ENCODE measurements around the gene FAM111A. TPM values are rescaled to one million over a fixed set of nuclear protein-coding genes. Genes with fewer than 3 reads are reported as not detected.

Gene FAM111A
- total RNA-seq, 1 donor from 2014 or later, result 13.1 TPM

DNA sequence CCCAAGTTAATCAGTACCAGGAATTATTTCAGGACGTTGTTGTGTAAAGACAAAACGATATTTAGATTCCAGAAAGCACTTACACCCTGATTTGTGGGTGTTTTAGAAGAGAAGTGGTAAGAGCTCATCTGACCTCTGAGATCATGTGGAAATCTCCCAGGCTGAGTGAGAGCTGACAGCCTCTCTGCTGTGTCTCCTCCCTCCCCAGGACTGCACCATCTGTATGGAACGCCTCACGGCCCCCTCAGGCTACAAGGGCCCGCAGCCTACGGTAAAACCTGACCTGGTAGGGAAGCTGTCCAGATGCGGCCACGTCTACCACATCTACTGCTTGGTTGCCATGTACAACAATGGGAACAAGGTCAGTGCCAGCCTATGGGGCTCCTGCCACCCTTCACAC lies 49.2 kb downstream of the FAM111A start:
- peaks cover 50% of the 10 kb centered on the region for H3K36me3 Mint-ChIP-seq (ENCODE audit: low read depth, unreplicated experiment)
- H3K4me3 Mint-ChIP-seq (ENCODE audit: unreplicated experiment), result no peak overlapping the region
- Histone ChIP-seq H4K20me1 (ENCODE audit: insufficient read depth, low read length) (no peaks in the 10 kb centered on the region), H3K9me3 (ENCODE audit: insufficient read depth, low read depth, low read length) (no peaks in the 10 kb centered on the region), H3K79me2 (ENCODE audit: insufficient read depth, low read length) (no peaks in the 10 kb centered on the region), H3K9ac (ENCODE audit: low read length) (no peak overlapping the region), H3K36me3 (ENCODE audit: insufficient read depth, low read length) (no peaks in the 10 kb centered on the region), H3K4me3 (ENCODE audit: insufficient read depth, low read depth, low read length) (no peak overlapping the region), H3K4me1 (ENCODE audit: insufficient read depth, low read length) (no peaks in the 10 kb centered on the region), H3K27me3 (ENCODE audit: insufficient read depth, low read length) (peaks cover 2% of the 10 kb centered on the region), H2AFZ (ENCODE audit: low read depth, low read length) (no peak overlapping the region), H3K27ac (ENCODE audit: low read depth, low read length) (no peak overlapping the region), H3K4me2 (ENCODE audit: low read length) (no peak overlapping the region)
- TF ChIP-seq, protein P1, sequence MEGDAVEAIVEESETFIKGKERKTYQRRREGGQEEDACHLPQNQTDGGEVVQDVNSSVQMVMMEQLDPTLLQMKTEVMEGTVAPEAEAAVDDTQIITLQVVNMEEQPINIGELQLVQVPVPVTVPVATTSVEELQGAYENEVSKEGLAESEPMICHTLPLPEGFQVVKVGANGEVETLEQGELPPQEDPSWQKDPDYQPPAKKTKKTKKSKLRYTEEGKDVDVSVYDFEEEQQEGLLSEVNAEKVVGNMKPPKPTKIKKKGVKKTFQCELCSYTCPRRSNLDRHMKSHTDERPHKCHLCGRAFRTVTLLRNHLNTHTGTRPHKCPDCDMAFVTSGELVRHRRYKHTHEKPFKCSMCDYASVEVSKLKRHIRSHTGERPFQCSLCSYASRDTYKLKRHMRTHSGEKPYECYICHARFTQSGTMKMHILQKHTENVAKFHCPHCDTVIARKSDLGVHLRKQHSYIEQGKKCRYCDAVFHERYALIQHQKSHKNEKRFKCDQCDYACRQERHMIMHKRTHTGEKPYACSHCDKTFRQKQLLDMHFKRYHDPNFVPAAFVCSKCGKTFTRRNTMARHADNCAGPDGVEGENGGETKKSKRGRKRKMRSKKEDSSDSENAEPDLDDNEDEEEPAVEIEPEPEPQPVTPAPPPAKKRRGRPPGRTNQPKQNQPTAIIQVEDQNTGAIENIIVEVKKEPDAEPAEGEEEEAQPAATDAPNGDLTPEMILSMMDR (IDR thresholded peaks at IDR 0.05; ENCODE audit: insufficient read depth, low read depth, low read length), result no peak
- TF ChIP-seq EZH2 (IDR thresholded peaks at IDR 0.05; ENCODE audit: insufficient read depth, low read length), result no peak
- no peak for DNase-seq (ENCODE audit: low read depth)
- no peak for FAIRE-seq
- H3K27ac Mint-ChIP-seq (ENCODE audit: unreplicated experiment), result peak overlapping the region; percentile 15
- no peaks in the 10 kb centered on the region for H3K27me3 Mint-ChIP-seq (ENCODE audit: low read depth, unreplicated experiment)
- peaks cover 18% of the 10 kb centered on the region for H3K4me1 Mint-ChIP-seq (ENCODE audit: low read depth, unreplicated experiment)
- H3K9me3 Mint-ChIP-seq (ENCODE audit: unreplicated experiment), result peaks cover 7% of the 10 kb centered on the region

DNA sequence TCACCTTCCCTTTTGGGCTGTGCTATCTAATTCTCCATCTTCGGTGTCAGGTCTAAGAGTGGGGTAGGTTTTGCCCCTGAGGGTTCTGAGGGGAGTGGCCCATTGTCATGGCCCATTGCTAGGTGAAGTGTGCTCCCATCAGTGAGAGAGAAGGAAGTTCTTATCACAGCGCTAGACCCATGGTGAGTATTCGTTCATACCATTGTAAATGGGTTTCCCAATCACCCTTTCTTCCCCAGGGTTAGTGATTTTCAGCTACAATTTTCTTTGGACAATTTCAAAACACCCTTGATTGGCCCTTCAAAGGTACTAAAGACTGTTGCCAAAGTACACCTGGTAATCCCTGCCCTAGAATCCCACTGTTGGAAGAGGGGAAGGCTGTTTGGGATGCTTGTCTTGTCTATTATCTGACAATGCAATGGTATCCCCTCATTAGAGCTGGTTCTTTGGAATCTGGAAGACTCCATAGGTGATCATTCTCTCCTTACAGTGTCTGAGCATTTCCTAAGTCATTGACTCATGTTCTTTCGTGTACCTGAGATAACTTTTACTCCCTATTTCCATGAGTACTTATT lies 49.9 kb downstream of the FAM111A start:
- Histone ChIP-seq H3K4me1 (ENCODE audit: insufficient read depth, low read length) (no peaks in the 10 kb centered on the region), H2AFZ (ENCODE audit: low read depth, low read length) (no peak overlapping the region), H3K27ac (ENCODE audit: low read depth, low read length) (no peak overlapping the region), H3K9me3 (ENCODE audit: insufficient read depth, low read depth, low read length) (no peaks in the 10 kb centered on the region), H3K4me2 (ENCODE audit: low read length) (no peak overlapping the region), H3K79me2 (ENCODE audit: insufficient read depth, low read length) (no peaks in the 10 kb centered on the region), H4K20me1 (ENCODE audit: insufficient read depth, low read length) (no peaks in the 10 kb centered on the region), H3K27me3 (ENCODE audit: insufficient read depth, low read length) (peaks cover 6% of the 10 kb centered on the region), H3K4me3 (ENCODE audit: insufficient read depth, low read depth, low read length) (no peak overlapping the region), H3K9ac (ENCODE audit: low read length) (no peak overlapping the region), H3K36me3 (ENCODE audit: insufficient read depth, low read length) (no peaks in the 10 kb centered on the region)
- FAIRE-seq, result no peak
- Mint-ChIP-seq H3K36me3 (ENCODE audit: low read depth, unreplicated experiment) (peaks cover 52% of the 10 kb centered on the region), H3K27me3 (ENCODE audit: low read depth, unreplicated experiment) (no peaks in the 10 kb centered on the region), H3K9me3 (ENCODE audit: unreplicated experiment) (peaks cover 8% of the 10 kb centered on the region), H3K27ac (ENCODE audit: unreplicated experiment) (peak overlapping the region; percentile 23), H3K4me3 (ENCODE audit: unreplicated experiment) (no peak overlapping the region), H3K4me1 (ENCODE audit: low read depth, unreplicated experiment) (peaks cover 19% of the 10 kb centered on the region)
- no peak for DNase-seq (ENCODE audit: low read depth)
- TF ChIP-seq, protein P1 (IDR thresholded peaks at IDR 0.05; ENCODE audit: insufficient read depth, low read depth, low read length), result no peak
- no peak for TF ChIP-seq EZH2 (IDR thresholded peaks at IDR 0.05; ENCODE audit: insufficient read depth, low read length)

DNA sequence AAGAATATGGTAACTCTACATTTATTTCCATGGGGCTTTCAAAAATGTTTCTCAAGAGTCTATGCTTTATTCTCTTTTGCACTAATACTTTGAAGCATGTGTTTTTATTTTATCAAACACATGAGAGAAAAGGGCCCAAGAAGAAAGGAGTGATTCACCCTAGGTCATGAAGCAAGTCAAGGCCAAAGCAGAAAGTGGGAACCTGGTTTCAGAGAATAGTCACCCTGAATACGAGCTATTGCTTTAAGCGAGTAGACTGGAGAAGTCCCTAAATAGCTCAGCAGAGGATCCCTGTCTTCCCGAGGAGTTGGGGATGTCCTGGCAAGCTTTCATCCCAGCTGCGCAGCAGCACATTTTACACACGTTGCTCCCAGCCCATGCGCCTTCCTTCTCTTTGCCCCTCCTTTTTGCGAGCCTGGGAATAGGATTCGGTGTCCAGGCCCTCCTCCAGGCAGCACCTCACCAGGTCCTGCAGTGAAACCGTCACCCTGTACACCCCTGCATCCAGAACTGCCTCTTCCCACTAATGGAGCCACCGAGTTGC lies 51.0 kb downstream of the FAM111A start:
- FAIRE-seq, result no peak
- Histone ChIP-seq H3K27ac (ENCODE audit: low read depth, low read length) (no peak overlapping the region), H3K9ac (ENCODE audit: low read length) (no peak overlapping the region), H3K9me3 (ENCODE audit: insufficient read depth, low read depth, low read length) (no peaks in the 10 kb centered on the region), H3K4me3 (ENCODE audit: insufficient read depth, low read depth, low read length) (no peak overlapping the region), H3K4me2 (ENCODE audit: low read length) (no peak overlapping the region), H3K4me1 (ENCODE audit: insufficient read depth, low read length) (no peaks in the 10 kb centered on the region), H2AFZ (ENCODE audit: low read depth, low read length) (no peak overlapping the region), H3K79me2 (ENCODE audit: insufficient read depth, low read length) (no peaks in the 10 kb centered on the region), H3K27me3 (ENCODE audit: insufficient read depth, low read length) (peaks cover 10% of the 10 kb centered on the region), H4K20me1 (ENCODE audit: insufficient read depth, low read length) (no peaks in the 10 kb centered on the region), H3K36me3 (ENCODE audit: insufficient read depth, low read length) (no peaks in the 10 kb centered on the region)
- Mint-ChIP-seq H3K4me3 (ENCODE audit: unreplicated experiment) (no peak overlapping the region), H3K27ac (ENCODE audit: unreplicated experiment) (no peak overlapping the region), H3K36me3 (ENCODE audit: low read depth, unreplicated experiment) (peaks cover 56% of the 10 kb centered on the region), H3K9me3 (ENCODE audit: unreplicated experiment) (peaks cover 8% of the 10 kb centered on the region), H3K4me1 (ENCODE audit: low read depth, unreplicated experiment) (peaks cover 21% of the 10 kb centered on the region), H3K27me3 (ENCODE audit: low read depth, unreplicated experiment) (no peaks in the 10 kb centered on the region)
- DNase-seq (ENCODE audit: low read depth), result no peak
- TF ChIP-seq EZH2 (IDR thresholded peaks at IDR 0.05; ENCODE audit: insufficient read depth, low read length), result no peak
- TF ChIP-seq, protein P1 (IDR thresholded peaks at IDR 0.05; ENCODE audit: insufficient read depth, low read depth, low read length), result no peak

Data from astrocyte (in vitro differentiated cells and primary cell).